ENCODE results near the gene DHX34. TPM values are rescaled to one million over a fixed set of nuclear protein-coding genes. Genes with fewer than 3 reads are reported as not detected.

The DHX34 gene
- total and polyA plus RNA-seq, 9 of the 15 experiments (the other 6 are each of a cell fraction or from before 2014, with no cell fraction given) = 0.36 to 42.0 (median 15.0) TPM

- TF ChIP-seq ZNF407 (IDR thresholded peaks at IDR 0.05; ENCODE audit: low read depth) (no peak), SMC3 (conservative IDR thresholded peaks at IDR 0.05; ENCODE audit: insufficient read depth, low read depth, low read length) (0 out of 2 replicates have a peak, but pooled peaks have one; percentile 6), NUFIP1 (IDR thresholded peaks at IDR 0.05; ENCODE audit: partially characterized antibody) (no peak), CHAMP1 (IDR thresholded peaks at IDR 0.05) (no peak), CREB3 (tag; conservative IDR thresholded peaks at IDR 0.05; ENCODE audit: low read depth) (peak; percentile 59; the same call in 1 of the 2 replicates), NCOR1 (IDR thresholded peaks at IDR 0.05) (no peak), HMGN3 (IDR thresholded peaks at IDR 0.05; ENCODE audit: borderline replicate concordance, extremely low read depth, insufficient read length, low read depth, low read length) (peak; percentile 92), ZC3H11A (IDR thresholded peaks at IDR 0.05; ENCODE audit: low read depth, low read length) (no peak), ETS2 (tag; IDR thresholded peaks at IDR 0.05; ENCODE audit: borderline replicate concordance, poor library complexity, severe bottlenecking) (no peak), HCFC1 (IDR thresholded peaks at IDR 0.05; ENCODE audit: low read depth, low read length) (peak; percentile 61), MNT (conservative IDR thresholded peaks at IDR 0.05) (peak; percentile 98), NRF1 (conservative IDR thresholded peaks at IDR 0.05 in 1 of 2, IDR thresholded peaks at IDR 0.05 in 1 of 2) (peak; percentile 99)
Observed at GRCh38 chr19:47348819-47349795, at the start of gene DHX34 (continued).
